Prostate gland (tissue), 2 donors: Measurements from ENCODE around the gene CLIC5.

ENCODE experiments used
- POLR2A ChIP-seq: fragments of 450-650 bp; IDR thresholded peaks from one replicate; pipeline ENCODE4 v1.6.1; 2016; ENCODE audit warnings: antibody characterized with exemption, mild to moderate bottlenecking
- POLR2AphosphoS5 ChIP-seq: sonication (generic); formaldehyde crosslinking; IDR thresholded peaks from one replicate; pipeline ENCODE4 v1.6.1; 2017; ENCODE audit warnings: antibody characterized with exemption
- TF ChIP-seq, protein P1 (sequence below), 4 experiments: fragments of 200-600 bp in 2 of 4; fragments of 450-650 bp in 2 of 4; sonication (generic) in 2 of 4; IDR thresholded peaks; 1 replicate in 3 of 4; 2 replicates in 1 of 4; pipeline ENCODE4 v1.5.1; 2016 to 2019; ENCODE audit warnings: antibody characterized with exemption in 4 of 4, mild to moderate bottlenecking in 2 of 4, moderate library complexity in 2 of 4

DNA sequence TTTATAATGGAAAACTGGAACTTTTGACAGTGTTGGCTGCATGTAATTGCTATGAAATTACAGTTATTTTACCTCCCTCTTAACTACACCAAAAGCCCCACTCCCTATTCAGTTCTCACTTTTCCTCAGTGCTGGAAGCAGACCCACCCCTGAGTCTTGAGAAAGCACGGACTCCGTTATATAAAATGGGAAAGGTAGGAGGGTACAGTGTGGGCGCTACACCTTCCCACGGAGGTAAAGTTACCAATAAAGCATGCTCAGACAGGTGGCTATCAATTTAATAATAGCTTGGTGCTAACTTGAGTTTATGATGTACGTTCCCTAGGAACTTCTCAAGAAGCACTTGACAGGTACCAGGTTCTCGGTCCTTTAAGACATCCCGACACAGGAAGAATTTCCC is 59.0 kb downstream of the CLIC5 start:
- TF ChIP-seq, protein P1, sequence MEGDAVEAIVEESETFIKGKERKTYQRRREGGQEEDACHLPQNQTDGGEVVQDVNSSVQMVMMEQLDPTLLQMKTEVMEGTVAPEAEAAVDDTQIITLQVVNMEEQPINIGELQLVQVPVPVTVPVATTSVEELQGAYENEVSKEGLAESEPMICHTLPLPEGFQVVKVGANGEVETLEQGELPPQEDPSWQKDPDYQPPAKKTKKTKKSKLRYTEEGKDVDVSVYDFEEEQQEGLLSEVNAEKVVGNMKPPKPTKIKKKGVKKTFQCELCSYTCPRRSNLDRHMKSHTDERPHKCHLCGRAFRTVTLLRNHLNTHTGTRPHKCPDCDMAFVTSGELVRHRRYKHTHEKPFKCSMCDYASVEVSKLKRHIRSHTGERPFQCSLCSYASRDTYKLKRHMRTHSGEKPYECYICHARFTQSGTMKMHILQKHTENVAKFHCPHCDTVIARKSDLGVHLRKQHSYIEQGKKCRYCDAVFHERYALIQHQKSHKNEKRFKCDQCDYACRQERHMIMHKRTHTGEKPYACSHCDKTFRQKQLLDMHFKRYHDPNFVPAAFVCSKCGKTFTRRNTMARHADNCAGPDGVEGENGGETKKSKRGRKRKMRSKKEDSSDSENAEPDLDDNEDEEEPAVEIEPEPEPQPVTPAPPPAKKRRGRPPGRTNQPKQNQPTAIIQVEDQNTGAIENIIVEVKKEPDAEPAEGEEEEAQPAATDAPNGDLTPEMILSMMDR (IDR thresholded peaks at IDR 0.05) = no peak
- no peak for TF ChIP-seq POLR2AphosphoS5
- no peak for TF ChIP-seq POLR2A
